HG03575 (cell line): Measurements from ENCODE around the gene ASB13.

ENCODE experiments used
- ATAC-seq: cut with Tn5 transposase; IDR thresholded peaks from one replicate; pipeline ENCODE4 v1.9.1; 2021; ENCODE audit not compliant: unreplicated experiment, insufficient number of reproducible peaks, low FRiP score; ENCODE audit errors: extremely low read depth

The ASB13 gene

GRCh38 chr10:5614155-5614721, 52.2 kb downstream of the ASB13 start:
- no peak for ATAC-seq

- no peak for ATAC-seq
Observed at GRCh38 chr10:5613481-5614154, 52.8 kb downstream of the ASB13 start.

DNA sequence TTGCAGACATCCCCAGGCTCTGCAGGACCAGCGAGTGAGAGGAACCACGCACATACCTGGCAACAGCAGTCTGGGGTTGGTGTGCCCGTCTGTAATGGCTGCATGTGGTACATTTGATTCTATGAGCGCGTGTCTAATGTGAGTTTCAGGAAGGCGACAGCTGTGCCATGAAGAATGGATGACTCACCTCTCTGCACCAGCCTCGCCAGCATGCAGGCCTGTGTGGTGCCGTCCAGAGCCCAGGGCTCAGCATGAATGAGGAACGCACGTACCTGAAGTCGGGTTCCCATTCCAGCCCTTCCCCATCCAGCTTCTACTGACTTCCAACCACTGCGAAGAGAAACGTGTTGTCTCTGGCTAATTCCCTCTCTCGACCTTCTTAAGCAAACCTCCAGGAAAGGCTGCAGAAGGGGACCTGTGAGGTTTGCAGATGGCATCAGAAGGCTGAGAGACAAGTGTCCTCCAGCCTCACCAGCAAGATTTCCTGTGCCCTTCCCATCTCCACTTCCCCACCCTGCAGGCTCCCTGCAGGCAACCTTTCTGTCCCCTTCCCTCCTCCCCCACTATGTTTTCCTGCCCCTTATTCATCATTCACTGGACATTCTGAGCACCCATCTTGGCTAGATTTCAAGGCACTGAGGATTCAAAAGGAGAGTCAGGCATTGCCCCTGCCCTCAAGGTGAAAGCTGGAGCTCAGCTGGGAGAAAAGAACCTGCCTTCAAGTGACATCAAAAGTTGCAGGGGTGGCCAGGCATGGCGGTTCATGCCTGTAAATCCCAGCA, 54.3 kb downstream of the ASB13 start:
- ATAC-seq: no peak

DNA sequence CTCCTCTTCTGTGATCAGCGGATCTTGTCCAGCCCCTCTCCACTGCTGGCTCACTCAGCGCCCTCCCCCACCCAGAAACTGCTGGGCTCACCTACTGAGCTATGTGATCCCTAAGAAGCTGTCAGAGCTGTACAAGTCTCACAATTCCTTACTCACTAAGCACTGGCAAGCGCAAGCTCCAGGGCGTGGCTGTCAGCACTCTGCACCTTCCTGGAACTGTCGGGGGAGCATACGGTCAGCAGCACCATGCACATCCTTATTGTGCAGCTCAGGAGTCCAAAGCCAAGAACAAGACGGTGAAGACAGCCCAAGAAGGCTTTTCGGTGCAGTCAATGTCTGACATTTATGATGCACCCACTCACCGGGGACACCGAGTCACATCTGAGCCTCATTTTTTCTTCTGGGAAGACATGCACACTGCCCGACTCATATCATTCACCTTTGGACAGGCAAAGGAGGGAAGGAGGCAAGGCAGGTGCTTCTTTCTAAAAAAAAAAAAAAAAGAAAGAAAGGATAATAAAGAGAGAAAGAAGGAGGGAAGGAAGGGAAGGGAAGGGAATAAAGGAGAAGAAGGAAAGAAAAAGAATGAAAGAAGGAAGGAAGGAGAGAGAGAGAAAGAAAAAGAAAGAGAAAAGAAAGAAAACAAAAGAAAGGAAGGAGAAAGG, 56.3 kb downstream of the ASB13 start:
- ATAC-seq: no peak

DNA sequence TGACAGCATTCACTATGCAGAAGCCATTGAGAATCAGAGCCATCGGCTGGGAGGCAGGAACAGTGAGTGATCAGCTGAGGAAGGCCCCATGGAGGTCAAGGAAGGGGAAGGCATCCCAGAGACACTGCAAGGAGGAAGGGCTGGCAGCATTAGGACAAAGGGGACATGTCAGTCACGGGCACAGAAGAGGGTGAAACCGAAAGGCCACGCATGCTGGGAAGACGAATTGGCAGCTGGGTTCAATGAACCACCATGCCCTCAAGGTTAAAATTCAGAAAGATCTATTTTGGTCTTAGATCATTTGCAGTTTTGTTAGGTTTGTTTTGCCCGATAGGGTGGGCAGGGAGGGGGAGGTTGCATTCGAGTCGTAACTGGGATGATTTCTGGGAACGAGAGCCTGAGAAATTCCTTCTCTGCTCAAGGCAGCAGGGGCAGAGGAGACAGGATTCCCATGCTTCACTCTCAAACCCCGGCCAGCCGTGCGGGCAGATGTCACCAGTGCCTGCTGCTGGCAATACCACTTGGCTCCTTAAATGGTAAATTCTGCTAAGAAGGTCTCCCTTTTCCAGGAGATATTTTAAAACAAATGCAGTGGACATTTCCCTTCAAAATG, 57.7 kb downstream of the ASB13 start:
- no peak for ATAC-seq

- no peak for ATAC-seq
Observed at GRCh38 chr10:5607594-5607993, 58.8 kb downstream of the ASB13 start.

DNA sequence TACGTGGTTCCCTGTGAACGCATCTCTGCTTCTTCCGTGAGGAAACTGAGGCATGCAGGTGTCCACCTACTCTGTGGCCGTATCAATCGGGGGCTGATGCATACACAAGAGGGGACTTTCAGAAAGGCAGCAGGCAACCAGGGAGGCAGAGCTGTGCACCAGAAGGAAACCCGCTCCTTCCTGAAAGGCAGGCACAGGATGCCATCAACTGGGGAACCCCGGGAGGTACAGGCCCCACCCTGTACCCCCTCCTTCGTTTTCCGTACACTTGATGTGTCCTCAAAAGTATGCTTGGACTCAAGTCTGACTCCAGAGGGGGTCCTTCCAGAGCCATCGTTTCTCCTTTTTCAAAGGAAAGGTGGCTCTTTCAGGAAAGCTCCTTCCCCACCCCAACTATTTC, 59.5 kb downstream of the ASB13 start:
- no peak for ATAC-seq

DNA sequence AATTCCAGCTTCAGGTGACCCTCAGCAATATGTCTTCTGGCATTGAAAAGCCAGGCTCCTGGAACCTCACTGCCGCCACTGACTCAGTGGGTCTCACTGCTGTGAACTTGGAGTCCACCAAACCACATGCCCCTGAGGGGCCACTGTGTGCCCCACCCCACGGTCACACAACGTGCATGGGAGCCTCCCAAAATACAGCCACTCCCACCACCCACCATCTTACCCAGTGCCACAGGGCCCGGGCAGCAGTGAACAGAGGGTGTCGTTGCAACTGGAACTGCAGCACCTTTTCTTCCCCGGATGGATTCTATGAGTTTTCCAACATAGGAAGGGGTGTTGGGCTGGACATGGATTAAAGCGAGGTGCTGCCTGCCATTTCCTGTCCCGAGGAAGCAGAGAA, 60.1 kb downstream of the ASB13 start:
- no peak for ATAC-seq

GRCh38 chr10:5604961-5605360, 61.4 kb downstream of the ASB13 start:
- ATAC-seq: no peak

GRCh38 chr10:5604236-5604925, 62.0 kb downstream of the ASB13 start:
- ATAC-seq: no peak

GRCh38 chr10:5603848-5604170, 62.6 kb downstream of the ASB13 start:
- ATAC-seq: no peak

- ATAC-seq: no peak
Observed at GRCh38 chr10:5603091-5603847, 63.1 kb downstream of the ASB13 start.

DNA sequence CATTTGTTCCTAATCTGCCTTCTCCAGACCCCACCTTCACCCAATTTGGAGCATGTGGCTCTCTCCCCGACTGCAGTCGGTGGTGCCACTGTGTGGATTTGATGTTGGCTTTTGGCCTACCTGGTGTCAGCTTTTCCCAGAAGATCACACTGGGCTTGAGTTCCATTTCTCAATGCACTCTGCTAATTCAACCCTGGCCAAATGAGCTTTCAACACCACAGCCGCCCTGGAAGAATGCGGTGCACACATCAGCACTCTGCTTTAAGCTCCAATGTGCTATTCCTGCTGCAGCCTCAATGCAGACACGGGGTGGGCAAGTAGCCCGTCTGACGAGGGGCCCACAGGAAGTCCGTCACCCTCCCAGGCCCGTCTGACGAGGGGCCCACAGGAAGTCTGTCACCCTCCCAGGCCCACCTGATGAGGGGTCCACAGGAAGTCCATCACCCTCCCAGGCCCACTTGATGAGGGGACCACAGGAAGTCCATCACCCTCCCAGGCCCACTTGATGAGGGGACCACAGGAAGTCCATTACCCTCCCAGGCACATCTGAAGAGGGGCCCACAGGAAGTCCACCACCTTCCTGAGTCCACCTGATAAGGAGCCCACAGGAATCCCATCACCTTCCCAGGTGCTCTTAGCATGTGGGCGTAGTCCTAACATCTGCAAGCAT, 64.4 kb downstream of the ASB13 start:
- ATAC-seq: no peak

- ATAC-seq: no peak
Observed at GRCh38 chr10:5600908-5601307, 65.5 kb downstream of the ASB13 start.

DNA sequence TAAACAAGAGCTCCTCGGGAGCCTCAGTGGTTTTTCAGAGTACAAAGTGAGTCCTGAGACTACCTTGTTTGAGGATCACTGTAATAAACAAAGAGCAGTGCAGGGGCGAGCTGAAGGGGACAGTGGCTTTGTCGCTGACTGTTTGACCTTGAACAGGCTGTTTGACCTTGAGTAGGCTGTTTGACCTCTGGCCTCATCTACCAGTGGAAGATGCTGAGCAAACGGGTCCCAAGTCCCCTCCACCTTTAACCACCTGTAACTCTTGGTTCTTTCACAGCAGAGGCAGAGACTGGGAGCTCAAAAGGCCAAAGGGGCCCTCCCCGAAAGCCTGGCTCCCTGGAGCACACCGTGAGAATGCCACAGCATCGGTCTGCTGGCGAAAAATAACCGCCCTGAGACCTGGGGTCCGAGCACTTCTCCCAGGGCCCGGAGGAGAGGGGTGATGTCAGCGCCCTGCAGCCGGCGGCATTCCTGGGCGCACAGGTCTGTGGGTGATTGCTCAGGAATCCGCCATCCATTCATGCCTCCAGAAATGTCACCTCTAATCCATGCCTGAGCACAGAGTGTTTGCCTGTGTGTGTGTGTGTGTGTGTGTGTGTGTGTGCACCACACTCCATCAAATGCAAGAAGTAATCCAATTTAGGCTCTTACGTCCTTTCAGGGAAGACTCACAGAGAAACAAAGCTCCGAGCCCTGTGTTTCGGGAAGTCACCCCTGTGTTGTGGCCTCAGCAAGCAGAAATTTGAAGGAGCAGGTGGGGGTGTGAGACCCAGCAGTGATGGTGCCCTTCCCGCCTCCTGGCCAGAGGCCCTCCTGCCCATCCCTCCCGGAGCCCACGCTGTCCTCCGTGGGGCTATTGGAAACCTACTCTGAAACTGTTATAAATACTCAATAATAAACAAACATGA, 66.5 kb downstream of the ASB13 start:
- no peak for ATAC-seq

- no peak for ATAC-seq
Observed at GRCh38 chr10:5598085-5598690, 68.2 kb downstream of the ASB13 start.
